OCI-LY3 (cell line): Measurements from ENCODE around the gene DGCR6L.
"Not testable (repeated sequence)": the region's sequence is repeated elsewhere in the genome, so short reads cannot be mapped to it uniquely, and the experiment has no call there.

Experiments used
- CTCF ChIP-seq: fragments of 200-600, 300-600 bp; sonication (generic); IDR thresholded peaks from 2 replicates; pipeline ENCODE4 v1.5.1; 2014; ENCODE audit warnings: antibody characterized with exemption, low read length, low read depth
- EZH2phosphoT487 ChIP-seq: fragments of 200-600 bp; shearing (Covaris generic); IDR thresholded peaks from 2 replicates; pipeline ENCODE4 v1.6.1; 2018; ENCODE audit warnings: antibody characterized with exemption, mixed run types, low read depth

DNA sequence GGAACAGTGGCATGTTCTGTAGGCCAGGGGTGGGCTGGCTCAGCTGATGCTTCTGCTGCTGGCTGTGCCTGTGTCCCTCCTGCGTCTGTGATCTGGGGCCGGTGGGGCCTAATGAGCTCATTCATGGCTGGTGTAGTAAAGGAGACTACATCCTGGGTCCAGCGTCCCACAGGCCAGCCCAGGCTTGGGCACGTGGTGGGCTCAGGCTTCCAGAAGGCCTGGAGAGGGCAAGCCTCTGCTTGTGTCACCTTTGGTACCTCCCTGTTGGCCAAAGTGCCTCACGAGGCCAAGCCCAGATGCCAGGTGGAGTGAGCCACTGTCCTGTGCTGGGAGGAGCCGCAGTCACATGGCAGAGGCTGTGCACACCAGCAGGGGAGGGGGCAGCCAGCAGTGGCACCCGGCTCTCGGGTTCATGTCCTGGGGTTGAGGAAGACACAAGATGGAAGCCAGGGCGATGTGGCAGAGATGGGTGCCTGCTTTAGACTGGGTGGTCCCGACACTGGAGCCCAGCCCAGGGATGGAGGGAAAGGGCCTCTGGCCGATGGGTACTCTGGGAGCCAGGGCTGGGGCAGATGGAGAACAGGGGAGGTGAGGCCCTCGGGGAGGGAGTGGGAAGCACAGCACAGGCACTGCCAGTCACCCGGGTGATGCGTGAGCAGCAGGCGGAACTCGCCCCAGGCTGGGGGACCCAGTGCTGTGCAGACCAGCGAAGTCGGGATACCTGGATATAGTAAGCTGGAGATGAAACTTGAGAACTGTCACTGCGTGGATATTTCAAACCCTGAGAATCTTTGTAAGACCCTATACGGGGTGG lies 8.4 kb downstream of the DGCR6L start:
- TF ChIP-seq CTCF, EZH2phosphoT487: not testable (repeated sequence)
